ENCODE measurements around the gene CEP350. TPM values are rescaled to one million over a fixed set of nuclear protein-coding genes. Genes with fewer than 3 reads are reported as not detected.

The CEP350 gene
- total RNA-seq, 1 donor from 2014 or later = 53.0 TPM

DNA sequence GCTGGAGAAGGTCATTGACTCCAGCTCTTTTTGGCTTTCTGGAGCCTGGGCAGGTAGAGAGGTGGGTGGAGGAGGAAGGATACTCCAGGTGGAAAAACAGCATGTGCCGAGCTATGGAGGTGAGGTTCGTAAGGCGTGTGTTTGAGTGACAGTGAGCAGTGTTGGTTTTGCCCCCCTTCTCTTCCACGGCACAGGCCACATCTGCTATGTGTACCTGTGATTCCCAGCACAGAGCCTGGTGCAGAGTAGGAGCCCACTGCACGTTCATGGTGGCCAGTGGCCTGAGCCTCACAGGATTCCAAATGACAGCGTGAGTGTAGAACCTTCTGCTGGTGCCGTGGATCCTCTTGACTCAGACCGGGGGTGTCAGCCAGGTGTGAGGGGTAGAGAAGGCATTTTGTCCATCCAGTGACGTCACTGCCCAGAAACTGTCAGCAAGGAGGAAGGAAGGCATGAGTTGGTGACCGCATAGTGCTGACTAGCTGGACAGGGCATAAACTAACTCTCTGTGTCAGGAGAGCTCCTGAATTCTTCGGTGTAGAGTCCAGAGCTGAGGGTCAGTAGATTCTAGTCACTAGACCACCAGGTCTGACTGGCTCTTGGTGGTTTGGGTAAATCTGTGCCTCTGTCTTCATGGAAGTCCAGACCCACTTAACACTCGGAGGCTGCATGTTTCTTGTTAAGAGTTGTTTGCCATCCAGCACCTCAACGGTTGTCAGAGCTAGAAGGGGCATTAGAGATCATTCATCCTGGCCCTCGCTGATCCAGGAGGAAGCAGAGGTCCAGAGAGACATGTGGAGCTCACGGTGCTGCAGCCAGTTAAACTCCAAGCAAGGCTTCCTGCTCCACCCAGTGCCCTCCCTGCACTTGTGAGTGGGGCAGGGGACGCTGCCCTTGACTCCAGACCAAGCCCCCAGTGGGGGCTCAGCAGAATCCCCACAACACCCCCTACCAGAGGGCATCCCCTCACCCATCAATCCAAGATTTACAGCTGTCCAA is 203.8 kb downstream of the CEP350 start:
- TF ChIP-seq POLR2A (IDR thresholded peaks at IDR 0.05) = no peak
- no peak for TF ChIP-seq POLR2AphosphoS5 (IDR thresholded peaks at IDR 0.05; ENCODE audit: insufficient read depth in 1 of 2, low read depth in 1 of 2)
- TF ChIP-seq CTCF (IDR thresholded peaks at IDR 0.05) = no peak
- peak; percentile 70 to 95 for DNase-seq (ENCODE audit: extremely low spot score in 2 of 2)
- Histone ChIP-seq H3K27ac (no peak overlapping the region), H3K36me3 (no peaks in the 10 kb centered on the region), H3K9me3 (no peaks in the 10 kb centered on the region), H3K27me3 (no peaks in the 10 kb centered on the region), H3K4me1 (peaks cover 42% of the 10 kb centered on the region), H3K4me3 (no peak overlapping the region)
- intact Hi-C loops (cut with DNase I) = loop anchor here (10.0 kb wide), 1 partner anchor 274 kb away; the partner anchor contains the start of gene TOR1AIP1

DNA sequence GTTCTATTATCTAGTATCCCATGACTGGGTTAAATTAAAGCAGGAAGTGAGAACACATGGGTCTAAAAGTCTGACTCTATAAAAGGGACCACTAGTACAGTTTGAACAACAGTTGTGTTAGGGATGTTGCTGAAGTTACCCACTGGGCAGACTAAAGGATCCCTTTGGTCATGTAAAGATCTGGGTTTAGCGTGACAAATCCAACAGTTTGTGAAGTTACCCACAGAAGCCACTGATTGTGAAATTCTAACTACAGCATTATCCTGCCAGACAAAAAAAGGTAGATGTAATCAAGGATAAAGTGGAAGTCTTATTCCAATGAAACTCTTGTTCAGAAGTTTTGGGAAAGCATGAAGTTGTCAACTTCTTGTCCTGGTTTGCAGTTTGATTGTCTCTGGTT is 205.7 kb downstream of the CEP350 start:
- Histone ChIP-seq H3K4me3 (no peak overlapping the region), H3K27me3 (no peaks in the 10 kb centered on the region), H3K9me3 (no peaks in the 10 kb centered on the region), H3K4me1 (peaks cover 31% of the 10 kb centered on the region), H3K27ac (no peak overlapping the region), H3K36me3 (no peaks in the 10 kb centered on the region)
- TF ChIP-seq POLR2AphosphoS5 (IDR thresholded peaks at IDR 0.05; ENCODE audit: insufficient read depth in 1 of 2, low read depth in 1 of 2) (no peak), POLR2A (IDR thresholded peaks at IDR 0.05) (no peak), CTCF (IDR thresholded peaks at IDR 0.05) (no peak)
- no peak for DNase-seq (ENCODE audit: extremely low spot score in 2 of 2)
- intact Hi-C loops (cut with DNase I) = no loop called here

DNA sequence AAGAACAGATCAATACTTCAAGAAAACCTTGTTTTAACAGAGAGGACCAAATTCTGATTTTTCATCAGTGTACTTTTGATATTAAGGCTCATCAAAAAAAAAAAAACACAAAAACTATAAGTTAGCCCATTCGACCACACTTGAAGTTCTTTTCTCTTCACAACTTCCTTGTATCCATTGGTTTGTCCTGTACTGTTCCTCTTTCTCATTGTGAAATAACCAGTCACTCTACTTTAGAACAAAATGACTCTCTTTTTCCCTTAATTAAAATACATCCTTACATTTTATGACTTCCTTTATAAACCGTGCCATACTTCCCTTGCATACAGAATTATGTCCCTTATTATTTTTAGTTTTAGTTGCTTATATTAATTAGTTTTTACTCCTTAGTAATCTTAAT is 208.4 kb downstream of the CEP350 start:
- Histone ChIP-seq H3K36me3 (peaks cover 0 to 9% of the 10 kb centered on the region in 2 donors), H3K27ac (no peak overlapping the region), H3K9me3 (no peaks in the 10 kb centered on the region), H3K27me3 (no peaks in the 10 kb centered on the region), H3K4me1 (peaks cover 33% of the 10 kb centered on the region), H3K4me3 (no peak overlapping the region)
- intact Hi-C loops (cut with DNase I) = no loop called here
- DNase-seq (ENCODE audit: extremely low spot score in 2 of 2) = no peak
- TF ChIP-seq CTCF (IDR thresholded peaks at IDR 0.05) (no peak), POLR2AphosphoS5 (IDR thresholded peaks at IDR 0.05; ENCODE audit: insufficient read depth in 1 of 2, low read depth in 1 of 2) (no peak), POLR2A (IDR thresholded peaks at IDR 0.05) (no peak)

Other genes starting within 250 kb of the CEP350 start
- gene FAM163A, start 211.5 kb upstream of the CEP350 start, total RNA-seq = 2.5 TPM
- gene TOR1AIP2, start 77.0 kb upstream of the CEP350 start, total RNA-seq = 53.8 TPM
- gene TOR1AIP1, start 72.5 kb upstream of the CEP350 start, total RNA-seq = 45.9 TPM
- gene QSOX1, start 200.1 kb downstream of the CEP350 start, total RNA-seq = 103 TPM